Occipital lobe (tissue), 3 donors: ENCODE measurements around the gene CACNG6. TPM values are rescaled to one million over a fixed set of nuclear protein-coding genes. Genes with fewer than 3 reads are reported as not detected.

Source experiments
- DNase-seq: peaks from one replicate; lab custom pipeline; 2025; lab: John Stamatoyannopoulos, UW
- small RNA-seq: library from RNA; depleted of rRNA; stranded (forward); fragments of <200 nt; gene quantifications from one replicate; pipeline ENCODE3, GENCODE V24; 2014
- total RNA-seq: library from RNA; depleted of rRNA; stranded (reverse); fragments of >200 nt; gene quantifications from one replicate; pipeline ENCODE4 v1.2.3, GENCODE V29; 2014

CACNG6 gene
- total RNA-seq, 1 donor from 2014 or later: 0.47 TPM

GRCh38 chr19:54041969-54042606 is 50.7 kb downstream of the CACNG6 start:
- no peak for DNase-seq

GRCh38 chr19:54042989-54043388 is 51.6 kb downstream of the CACNG6 start:
- DNase-seq: no peak

GRCh38 chr19:54045771-54046170 is 54.3 kb downstream of the CACNG6 start:
- no peak for DNase-seq

DNA sequence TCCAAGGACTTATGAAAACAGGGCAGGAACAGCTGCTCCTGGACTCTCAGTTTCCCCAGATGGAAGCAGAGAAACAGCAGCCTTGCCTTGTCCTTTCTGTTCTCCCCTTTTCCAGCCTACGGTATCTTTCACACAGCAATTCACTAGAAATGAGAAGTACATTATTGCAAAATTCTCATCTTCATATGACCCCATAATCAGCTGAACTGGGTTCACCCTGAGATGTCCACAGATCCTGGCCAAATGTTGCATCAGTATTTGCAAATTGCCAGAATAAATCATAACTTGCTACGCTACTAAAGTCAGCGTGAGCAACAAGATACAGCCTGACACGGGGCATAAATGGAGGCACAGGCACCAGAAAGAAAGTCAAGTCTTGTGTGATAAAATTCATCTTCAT is 56.2 kb downstream of the CACNG6 start:
- DNase-seq: no peak

Small RNAs within 50 kb of the gene (small RNA-seq; reads per million reads assigned to genes)
- not detected for gene AC012314.20

Other genes starting within 250 kb of the CACNG6 start
- gene NLRP12, start 167.3 kb upstream of the CACNG6 start, total RNA-seq: 0.16 TPM
- 3.3 TPM for gene MYADM, start 123.8 kb upstream of the CACNG6 start, total RNA-seq
- gene PRKCG, start 109.4 kb upstream of the CACNG6 start, total RNA-seq: 1.7 TPM
- gene CACNG7, start 82.4 kb upstream of the CACNG6 start, total RNA-seq: 10.9 TPM
- 4.7 TPM for gene CACNG8, start 28.7 kb upstream of the CACNG6 start, total RNA-seq
- gene VSTM1, start 72.3 kb downstream of the CACNG6 start, total RNA-seq: not detected
- not detected for gene TARM1, start 89.7 kb downstream of the CACNG6 start, total RNA-seq
- gene OSCAR, start 109.2 kb downstream of the CACNG6 start, total RNA-seq: 0.47 TPM
- 10.8 TPM for gene NDUFA3, start 111.2 kb downstream of the CACNG6 start, total RNA-seq
- gene TFPT, start 124.0 kb downstream of the CACNG6 start, total RNA-seq: 5.8 TPM
- 24.0 TPM for gene PRPF31, start 124.1 kb downstream of the CACNG6 start, total RNA-seq
- 4.4 TPM for gene CNOT3, start 146.1 kb downstream of the CACNG6 start, total RNA-seq
- gene LENG1, start 168.1 kb downstream of the CACNG6 start, total RNA-seq: 4.2 TPM
- gene TMC4, start 181.5 kb downstream of the CACNG6 start, total RNA-seq: not detected
- gene MBOAT7, start 197.9 kb downstream of the CACNG6 start, total RNA-seq: 19.2 TPM
- 34.2 TPM for gene TSEN34, start 199.7 kb downstream of the CACNG6 start, total RNA-seq
- 1,641 TPM for gene RPS9, start 209.2 kb downstream of the CACNG6 start, total RNA-seq
- not detected for gene LILRB3, start 231.4 kb downstream of the CACNG6 start, total RNA-seq